ENCODE data around the gene COL6A3. TPM values are rescaled to one million over a fixed set of nuclear protein-coding genes. Genes with fewer than 3 reads are reported as not detected.

COL6A3 gene
- total RNA-seq, 1 experiment from 2014 or later: 0.81 TPM

DNA sequence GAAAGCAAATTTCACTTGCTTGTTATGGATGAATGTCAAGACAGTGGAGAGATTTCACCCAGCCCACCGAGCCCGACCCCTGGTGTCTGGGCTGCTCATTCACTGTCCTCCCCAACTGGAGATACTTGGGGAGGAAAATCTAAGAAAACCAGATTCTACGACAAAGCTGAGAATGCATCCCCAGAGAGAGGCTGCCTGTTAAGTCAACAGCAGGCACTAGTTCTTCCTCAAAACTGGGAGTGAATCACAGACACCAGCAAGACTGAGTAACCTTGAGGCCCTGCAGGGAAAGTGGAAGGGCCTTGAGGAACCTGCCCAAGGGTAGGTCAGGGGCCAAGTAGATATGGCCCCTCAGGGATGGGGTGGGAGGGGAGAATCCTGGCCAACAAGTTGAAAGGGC, 38.9 kb upstream of the COL6A3 start:
- TF ChIP-seq, protein P1, sequence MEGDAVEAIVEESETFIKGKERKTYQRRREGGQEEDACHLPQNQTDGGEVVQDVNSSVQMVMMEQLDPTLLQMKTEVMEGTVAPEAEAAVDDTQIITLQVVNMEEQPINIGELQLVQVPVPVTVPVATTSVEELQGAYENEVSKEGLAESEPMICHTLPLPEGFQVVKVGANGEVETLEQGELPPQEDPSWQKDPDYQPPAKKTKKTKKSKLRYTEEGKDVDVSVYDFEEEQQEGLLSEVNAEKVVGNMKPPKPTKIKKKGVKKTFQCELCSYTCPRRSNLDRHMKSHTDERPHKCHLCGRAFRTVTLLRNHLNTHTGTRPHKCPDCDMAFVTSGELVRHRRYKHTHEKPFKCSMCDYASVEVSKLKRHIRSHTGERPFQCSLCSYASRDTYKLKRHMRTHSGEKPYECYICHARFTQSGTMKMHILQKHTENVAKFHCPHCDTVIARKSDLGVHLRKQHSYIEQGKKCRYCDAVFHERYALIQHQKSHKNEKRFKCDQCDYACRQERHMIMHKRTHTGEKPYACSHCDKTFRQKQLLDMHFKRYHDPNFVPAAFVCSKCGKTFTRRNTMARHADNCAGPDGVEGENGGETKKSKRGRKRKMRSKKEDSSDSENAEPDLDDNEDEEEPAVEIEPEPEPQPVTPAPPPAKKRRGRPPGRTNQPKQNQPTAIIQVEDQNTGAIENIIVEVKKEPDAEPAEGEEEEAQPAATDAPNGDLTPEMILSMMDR (conservative IDR thresholded peaks at IDR 0.05): no peak
- no peak overlapping the region for H2BK20ac ChIP-seq (ENCODE audit: low read depth, low read length, poor library complexity, severe bottlenecking)
- no peaks in the 10 kb centered on the region for H3K79me2 ChIP-seq (ENCODE audit: insufficient read depth, low read length)
- Mint-ChIP-seq H3K36me3 (ENCODE audit: insufficient read depth in 1 of 3, low read depth in 3 of 3) (no peaks in the 10 kb centered on the region), H3K9me3 (peaks cover 3 to 6% of the 10 kb centered on the region in 2 experiments; a peak in 4 of 5 replicates), H3K27me3 (ENCODE audit: low read depth) (peaks cover 49% of the 10 kb centered on the region), H3K4me1 (peaks cover 15 to 16% of the 10 kb centered on the region in 2 experiments), H3K4me3 (no peak overlapping the region), H3K27ac (no peak overlapping the region)
- H2AK5ac ChIP-seq (ENCODE audit: insufficient read length, low read length): no peak overlapping the region
- no peaks in the 10 kb centered on the region for H3K27me3 ChIP-seq (ENCODE audit: insufficient read depth, low read length)
- H2AFZ ChIP-seq (ENCODE audit: low read length): no peak overlapping the region
- no peaks in the 10 kb centered on the region for H4K20me1 ChIP-seq (ENCODE audit: control insufficient read depth, insufficient read depth, insufficient read length)
- H3K79me1 ChIP-seq (ENCODE audit: insufficient read depth, low read depth, low read length, poor library complexity, severe bottlenecking): no peaks in the 10 kb centered on the region
- H3K9me3 ChIP-seq (ENCODE audit: control insufficient read depth, low read depth, low read length): no peaks in the 10 kb centered on the region
- WGBS (ENCODE audit: extremely low coverage, insufficient read length, low lambda C conversion rate): no CpG with 5 or more reads among the region's 3 CpGs
- no peak overlapping the region for H3K27ac ChIP-seq (ENCODE audit: insufficient read length, low read depth, low read length)
- no peak overlapping the region for H3K18ac ChIP-seq (ENCODE audit: insufficient read length, low read depth, low read length)
- no peak overlapping the region for H3K4me2 ChIP-seq (ENCODE audit: insufficient read depth, insufficient read length, low read length)
- H2BK12ac ChIP-seq (ENCODE audit: insufficient read length, low read depth, low read length): no peak overlapping the region
- H4K91ac ChIP-seq (ENCODE audit: insufficient read length, low read depth, low read length): no peak overlapping the region
- DNase-seq: no peak
- H2BK5ac ChIP-seq (ENCODE audit: insufficient read length, low read length): no peak overlapping the region
- no peak overlapping the region for H3K9ac ChIP-seq (ENCODE audit: extremely low read depth, insufficient read length, low read length)
- no peak overlapping the region for H3T11ph ChIP-seq (ENCODE audit: low read length)
- no peaks in the 10 kb centered on the region for H3K23me2 ChIP-seq (ENCODE audit: insufficient read length, low read depth, low read length, poor library complexity, severe bottlenecking)
- H4K5ac ChIP-seq (ENCODE audit: insufficient read length, low read depth, low read length): no peak overlapping the region
- no peak overlapping the region for H4K8ac ChIP-seq (replicated peaks; ENCODE audit: insufficient read length, low read depth, low read length)
- peaks cover 7% of the 10 kb centered on the region; the same call in 1 of the 2 replicates for H3K4me1 ChIP-seq (ENCODE audit: insufficient read depth, low read length)
- no peak overlapping the region for H2BK15ac ChIP-seq (ENCODE audit: low read depth, low read length)
- no peak overlapping the region for H3K14ac ChIP-seq (ENCODE audit: insufficient read depth, low read length)
- H3K4ac ChIP-seq (ENCODE audit: low read depth, low read length): no peak overlapping the region
- H3K56ac ChIP-seq (ENCODE audit: insufficient read length, low read depth, low read length): no peak overlapping the region
- no peak overlapping the region for H2BK120ac ChIP-seq (ENCODE audit: low read depth, low read length, poor library complexity, severe bottlenecking)
- H3K23ac ChIP-seq (ENCODE audit: insufficient read length, low read depth, low read length): no peak overlapping the region

Data from H9 (cell line).